GM19452 (cell line): ENCODE results near the gene CBS.
A peak's percentile ranks its signal among the peaks of the same experiment; 100 is the strongest.
"Not testable (repeated sequence)": the region's sequence is repeated elsewhere in the genome, so short reads cannot be mapped to it uniquely, and the experiment has no call there.

Experiments
- ATAC-seq: cut with Tn5 transposase; IDR thresholded peaks from one replicate; pipeline ENCODE4 v1.9.1; 2021; ENCODE audit not compliant: unreplicated experiment

CBS gene

GRCh38 chr21:43075170-43076022 lies at the start of gene CBS:
TSS of gene CBS (minus strand) at chr21:43075835. CDS start at chr21:43072193, 3,642 bp downstream.
- ATAC-seq = not testable (repeated sequence)

GRCh38 chr21:43115956-43116355 lies 40.3 kb upstream of the CBS start:
- not testable (repeated sequence) for ATAC-seq

GRCh38 chr21:43114483-43114882 lies 38.8 kb upstream of the CBS start:
- ATAC-seq = not testable (repeated sequence)

GRCh38 chr21:43109006-43109405 lies 33.4 kb upstream of the CBS start:
- ATAC-seq = not testable (repeated sequence)

- not testable (repeated sequence) for ATAC-seq
Observed at GRCh38 chr21:43108177-43108576, 32.5 kb upstream of the CBS start.

- ATAC-seq = not testable (repeated sequence)
Observed at GRCh38 chr21:43107794-43108137, 32.1 kb upstream of the CBS start.

- ATAC-seq = peak; percentile 67
Observed at GRCh38 chr21:43106965-43107793, 31.5 kb upstream of the CBS start, which contains the start of gene U2AF1. TSS of gene U2AF1 (minus strand) at chr21:43107570. CDS start at chr21:43107494, 76 bp downstream.

- ATAC-seq = not testable (repeated sequence)
Observed at GRCh38 chr21:43104642-43105041, 29.0 kb upstream of the CBS start.

GRCh38 chr21:43102281-43102680 lies 26.6 kb upstream of the CBS start:
- not testable (repeated sequence) for ATAC-seq

- ATAC-seq = not testable (repeated sequence)
Observed at GRCh38 chr21:43101676-43102075, 26.0 kb upstream of the CBS start.

- ATAC-seq = not testable (repeated sequence)
Observed at GRCh38 chr21:43101000-43101399, 25.4 kb upstream of the CBS start.

GRCh38 chr21:43091979-43092614 lies 16.5 kb upstream of the CBS start:
- ATAC-seq = not testable (repeated sequence)

- ATAC-seq = not testable (repeated sequence)
Observed at GRCh38 chr21:43090947-43091346, 15.3 kb upstream of the CBS start.

- not testable (repeated sequence) for ATAC-seq
Observed at GRCh38 chr21:43089463-43089862, 13.8 kb upstream of the CBS start.

- ATAC-seq = not testable (repeated sequence)
Observed at GRCh38 chr21:43082587-43083300, 7.1 kb upstream of the CBS start.

- ATAC-seq = not testable (repeated sequence)
Observed at GRCh38 chr21:43076643-43077042, 1.0 kb upstream of the CBS start.

- ATAC-seq = not testable (repeated sequence)
Observed at GRCh38 chr21:43076023-43076637, 495 bp upstream of the CBS start.

- ATAC-seq = not testable (repeated sequence)
Observed at GRCh38 chr21:43074401-43075169, 1.1 kb downstream of the CBS start.

GRCh38 chr21:43072742-43073141 lies 2.9 kb downstream of the CBS start:
- not testable (repeated sequence) for ATAC-seq
